ENCODE data around the gene PLK3. TPM values are rescaled to one million over a fixed set of nuclear protein-coding genes. Genes with fewer than 3 reads are reported as not detected.
A peak's percentile ranks its signal among the peaks of the same experiment; 100 is the strongest.

PLK3 gene
- total RNA-seq, 1 experiment from 2014 or later, result 3.2 TPM

DNA sequence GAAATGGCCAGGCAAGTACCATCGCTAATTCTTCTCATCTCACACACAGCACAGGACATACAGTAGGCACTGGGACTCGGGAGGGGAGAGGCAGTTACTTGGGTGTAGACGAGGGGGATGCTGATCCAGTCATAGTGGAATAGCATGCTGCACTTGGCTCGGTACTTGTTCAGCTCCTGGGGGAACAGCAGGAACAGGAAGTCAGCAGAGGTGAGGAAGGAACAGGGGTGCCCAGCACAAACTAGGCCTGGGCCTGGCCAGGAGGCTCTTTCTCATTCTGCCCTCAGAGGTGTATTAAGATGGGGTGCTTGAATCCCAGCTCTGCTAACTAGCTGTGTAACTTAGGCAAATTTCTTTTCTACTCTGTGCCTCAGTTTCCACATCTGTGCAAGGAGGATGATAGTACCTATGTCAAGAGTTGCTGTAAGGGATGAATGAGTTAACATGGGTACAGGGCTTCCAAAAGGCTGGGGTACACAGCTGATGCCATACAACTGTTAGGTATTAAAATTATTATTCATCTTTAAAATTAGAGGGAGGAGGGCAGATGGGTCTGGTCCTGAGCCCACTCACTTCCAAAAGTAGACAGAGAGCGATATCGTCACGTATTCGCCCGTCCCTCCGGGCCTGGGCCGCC lies 14.6 kb upstream of the PLK3 start:
- H3K9me3 Mint-ChIP-seq (ENCODE audit: unreplicated experiment), result no peaks in the 10 kb centered on the region
- ChIA-PET POLR2A (no interaction called here), CTCF (no interaction called here)
- intact Hi-C loops (cut with micrococcal nuclease; ENCODE audit: unreplicated experiment), result no loop called here
- Histone ChIP-seq H3K4me1 (no peaks in the 10 kb centered on the region), H3K9me3 (no peaks in the 10 kb centered on the region), H3K4me3 (ENCODE audit: low read depth, low read length) (no peak overlapping the region), H3K36me3 (ENCODE audit: control insufficient read depth, insufficient read depth, low read length) (no peaks in the 10 kb centered on the region), H3K27me3 (replicated peaks; ENCODE audit: control insufficient read depth, insufficient read depth, low read length) (no peaks in the 10 kb centered on the region)
- no TSS peak for BruUV-seq (replicated peaks)
- DNase-seq, result no peak
- H3K27ac Mint-ChIP-seq (ENCODE audit: unreplicated experiment), result no peak overlapping the region
- H3K36me3 Mint-ChIP-seq (ENCODE audit: insufficient read depth, unreplicated experiment), result peaks cover 24% of the 10 kb centered on the region
- no peak overlapping the region for H3K4me3 Mint-ChIP-seq (ENCODE audit: unreplicated experiment)
- no peaks in the 10 kb centered on the region for H3K4me1 Mint-ChIP-seq (ENCODE audit: low read depth, unreplicated experiment)
- TF ChIP-seq, protein P1, sequence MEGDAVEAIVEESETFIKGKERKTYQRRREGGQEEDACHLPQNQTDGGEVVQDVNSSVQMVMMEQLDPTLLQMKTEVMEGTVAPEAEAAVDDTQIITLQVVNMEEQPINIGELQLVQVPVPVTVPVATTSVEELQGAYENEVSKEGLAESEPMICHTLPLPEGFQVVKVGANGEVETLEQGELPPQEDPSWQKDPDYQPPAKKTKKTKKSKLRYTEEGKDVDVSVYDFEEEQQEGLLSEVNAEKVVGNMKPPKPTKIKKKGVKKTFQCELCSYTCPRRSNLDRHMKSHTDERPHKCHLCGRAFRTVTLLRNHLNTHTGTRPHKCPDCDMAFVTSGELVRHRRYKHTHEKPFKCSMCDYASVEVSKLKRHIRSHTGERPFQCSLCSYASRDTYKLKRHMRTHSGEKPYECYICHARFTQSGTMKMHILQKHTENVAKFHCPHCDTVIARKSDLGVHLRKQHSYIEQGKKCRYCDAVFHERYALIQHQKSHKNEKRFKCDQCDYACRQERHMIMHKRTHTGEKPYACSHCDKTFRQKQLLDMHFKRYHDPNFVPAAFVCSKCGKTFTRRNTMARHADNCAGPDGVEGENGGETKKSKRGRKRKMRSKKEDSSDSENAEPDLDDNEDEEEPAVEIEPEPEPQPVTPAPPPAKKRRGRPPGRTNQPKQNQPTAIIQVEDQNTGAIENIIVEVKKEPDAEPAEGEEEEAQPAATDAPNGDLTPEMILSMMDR (IDR thresholded peaks at IDR 0.05; ENCODE audit: insufficient read depth in 1 of 2, low read depth in 1 of 2, low read length in 1 of 2, severe bottlenecking in 1 of 2, unreplicated experiment in 1 of 2), result no peak
- H3K27me3 Mint-ChIP-seq (ENCODE audit: insufficient read depth, unreplicated experiment), result no peaks in the 10 kb centered on the region

DNA sequence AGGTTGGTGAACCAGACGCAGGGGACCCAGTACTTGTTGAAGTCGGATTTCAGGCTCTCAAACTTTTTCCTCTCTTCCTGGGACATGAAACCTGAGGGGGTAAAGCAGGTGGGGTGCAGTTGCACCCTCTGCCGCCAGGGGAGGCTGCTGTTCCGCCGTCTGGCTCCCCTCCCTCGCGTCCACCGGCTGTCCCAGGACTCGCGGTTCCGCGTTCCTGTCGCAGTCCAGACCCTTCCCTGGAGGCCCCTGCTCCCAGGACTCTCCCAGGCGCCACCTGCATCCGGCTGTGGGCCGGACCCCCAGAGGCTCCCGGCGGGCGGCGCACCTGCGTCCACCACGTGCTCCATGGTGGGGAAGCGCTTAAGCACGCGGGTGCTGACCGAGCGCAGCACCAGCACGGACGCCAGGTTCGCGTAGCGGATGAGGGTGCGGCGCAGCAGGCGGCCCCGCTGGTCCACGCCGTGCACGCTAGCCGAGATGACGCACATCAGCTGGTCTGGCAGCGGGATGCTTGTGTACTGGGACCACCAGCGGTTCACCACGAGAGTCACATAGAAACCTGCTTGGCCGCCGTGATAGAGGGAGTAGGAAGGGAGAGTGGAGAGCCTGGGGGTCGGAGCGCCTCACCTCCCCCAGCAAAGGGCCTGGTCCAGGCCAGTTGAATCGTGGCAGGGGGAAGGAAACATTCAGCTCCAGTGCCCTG lies 13.9 kb upstream of the PLK3 start:
- H3K9me3 Mint-ChIP-seq (ENCODE audit: unreplicated experiment), result no peaks in the 10 kb centered on the region
- no peak overlapping the region for H3K27ac Mint-ChIP-seq (ENCODE audit: unreplicated experiment)
- intact Hi-C loops (cut with micrococcal nuclease; ENCODE audit: unreplicated experiment), result no loop called here
- no TSS peak for BruUV-seq (replicated peaks)
- TF ChIP-seq, protein P1 (IDR thresholded peaks at IDR 0.05; ENCODE audit: insufficient read depth in 1 of 2, low read depth in 1 of 2, low read length in 1 of 2, severe bottlenecking in 1 of 2, unreplicated experiment in 1 of 2), result peak; percentile 56 to 57
- no peak overlapping the region for H3K4me3 Mint-ChIP-seq (ENCODE audit: unreplicated experiment)
- peaks cover 17% of the 10 kb centered on the region for H3K36me3 Mint-ChIP-seq (ENCODE audit: insufficient read depth, unreplicated experiment)
- ChIA-PET POLR2A (interaction anchor here (0.5 to 0.6 kb wide), 2 partner anchors 11 to 517 kb away, joined by 3 to 8 read pairs; partner anchors contain the start of gene RPS8), CTCF (no interaction called here)
- H3K4me3 ChIP-seq (ENCODE audit: low read depth, low read length), result no peak overlapping the region
- no peaks in the 10 kb centered on the region for H3K9me3 ChIP-seq
- H3K36me3 ChIP-seq (ENCODE audit: control insufficient read depth, insufficient read depth, low read length), result no peaks in the 10 kb centered on the region
- DNase-seq, result peak in 1 of 2 experiments; percentile 49
- no peaks in the 10 kb centered on the region for H3K27me3 Mint-ChIP-seq (ENCODE audit: insufficient read depth, unreplicated experiment)
- no peaks in the 10 kb centered on the region for H3K27me3 ChIP-seq (replicated peaks; ENCODE audit: control insufficient read depth, insufficient read depth, low read length)
- no peaks in the 10 kb centered on the region for H3K4me1 Mint-ChIP-seq (ENCODE audit: low read depth, unreplicated experiment)
- H3K4me1 ChIP-seq, result no peaks in the 10 kb centered on the region

DNA sequence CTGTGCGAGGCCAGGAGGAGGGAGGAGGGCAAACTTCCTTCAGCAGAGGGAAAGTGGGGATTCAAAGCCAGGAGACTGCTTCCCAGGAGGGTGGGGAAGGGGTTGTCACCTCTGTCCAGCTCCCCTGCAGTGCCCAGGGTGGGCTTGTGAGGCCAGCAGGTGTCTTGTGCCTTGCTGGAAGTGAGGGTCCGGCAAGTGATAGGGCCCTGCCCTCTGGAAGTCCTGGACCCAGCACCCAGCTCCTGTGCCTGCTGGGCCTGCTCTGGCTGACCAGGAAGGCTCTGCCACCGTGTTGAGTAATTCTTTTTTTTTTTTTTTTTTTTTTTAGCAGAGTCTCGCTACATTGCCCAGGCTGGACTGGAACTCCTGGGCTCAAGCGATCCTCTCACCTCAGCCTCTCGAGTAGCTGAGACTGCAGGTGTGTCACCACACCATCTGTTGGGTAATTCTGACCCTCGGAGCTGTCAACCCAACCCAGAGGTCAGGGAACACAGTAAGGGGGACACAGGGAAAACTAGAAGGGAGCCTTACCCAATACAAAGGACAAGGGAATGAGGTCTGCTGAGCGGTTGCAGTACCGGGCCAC lies 13.2 kb upstream of the PLK3 start:
- Histone ChIP-seq H3K4me1 (no peaks in the 10 kb centered on the region), H3K4me3 (ENCODE audit: low read depth, low read length) (no peak overlapping the region), H3K36me3 (ENCODE audit: control insufficient read depth, insufficient read depth, low read length) (no peaks in the 10 kb centered on the region), H3K9me3 (no peaks in the 10 kb centered on the region), H3K27me3 (replicated peaks; ENCODE audit: control insufficient read depth, insufficient read depth, low read length) (no peaks in the 10 kb centered on the region)
- DNase-seq, result no peak
- TF ChIP-seq, protein P1 (IDR thresholded peaks at IDR 0.05; ENCODE audit: insufficient read depth in 1 of 2, low read depth in 1 of 2, low read length in 1 of 2, severe bottlenecking in 1 of 2, unreplicated experiment in 1 of 2), result no peak
- H3K4me1 Mint-ChIP-seq (ENCODE audit: low read depth, unreplicated experiment), result no peaks in the 10 kb centered on the region
- BruUV-seq (replicated peaks), result no TSS peak
- H3K27me3 Mint-ChIP-seq (ENCODE audit: insufficient read depth, unreplicated experiment), result no peaks in the 10 kb centered on the region
- no peak overlapping the region for H3K27ac Mint-ChIP-seq (ENCODE audit: unreplicated experiment)
- CTCF ChIA-PET, result no interaction called here
- H3K9me3 Mint-ChIP-seq (ENCODE audit: unreplicated experiment), result no peaks in the 10 kb centered on the region
- peaks cover 10% of the 10 kb centered on the region for H3K36me3 Mint-ChIP-seq (ENCODE audit: insufficient read depth, unreplicated experiment)
- no peak overlapping the region for H3K4me3 Mint-ChIP-seq (ENCODE audit: unreplicated experiment)
- intact Hi-C loops (cut with micrococcal nuclease; ENCODE audit: unreplicated experiment), result no loop called here
- POLR2A ChIA-PET, result interaction anchor here (0.5 to 0.6 kb wide), 2 partner anchors 11 to 516 kb away, joined by 3 to 8 read pairs; partner anchors contain the start of gene RPS8

Data from Caco-2 (cell line).